Suprapubic skin (tissue), 4 donors: ENCODE measurements around the gene CSF1R. TPM values are rescaled to one million over a fixed set of nuclear protein-coding genes. Genes with fewer than 3 reads are reported as not detected.
A peak's percentile ranks its signal among the peaks of the same experiment; 100 is the strongest.
"Not testable (repeated sequence)": the region's sequence is repeated elsewhere in the genome, so short reads cannot be mapped to it uniquely, and the experiment has no call there.

Source experiments
- DNase-seq, 2 donors: peaks; one replicate each; pipeline ENCODE4 v3.0.0-alpha.2; 2019; ENCODE audit warnings: low spot score in 2 of 2
- H3K27ac ChIP-seq: fragments of 200-600 bp; sonication (generic); one replicate; pipeline ENCODE4 v1.5.1; 2019
- H3K27me3 ChIP-seq: fragments of 200-600 bp; sonication (generic); one replicate; pipeline ENCODE4 v1.5.1; 2019
- H3K36me3 ChIP-seq: fragments of 200-600 bp; sonication (generic); one replicate; pipeline ENCODE4 v1.5.1; 2019
- H3K4me1 ChIP-seq: fragments of 200-600 bp; sonication (generic); one replicate; pipeline ENCODE4 v1.5.1; 2019
- H3K4me3 ChIP-seq: fragments of 200-600 bp; sonication (generic); one replicate; pipeline ENCODE4 v1.5.1; 2019; ENCODE audit warnings: mild to moderate bottlenecking
- H3K9me3 ChIP-seq: fragments of 200-600 bp; sonication (generic); one replicate; pipeline ENCODE4 v1.5.1; 2019
- EP300 ChIP-seq: sonication (generic); formaldehyde crosslinking; IDR thresholded peaks from one replicate; pipeline ENCODE4 v1.6.1; 2017; ENCODE audit warnings: antibody characterized with exemption
- POLR2A ChIP-seq, 2 donors: fragments of 450-650 bp; IDR thresholded peaks; one replicate each; pipeline ENCODE4 v1.6.1; 2017; ENCODE audit warnings: antibody characterized with exemption in 2 of 2, mild to moderate bottlenecking in 2 of 2, moderate library complexity in 2 of 2
- POLR2AphosphoS5 ChIP-seq, 3 donors: sonication (generic); formaldehyde crosslinking; IDR thresholded peaks; one replicate each; pipeline ENCODE4 v1.6.1; 2017; ENCODE audit warnings: antibody characterized with exemption in 3 of 3
- WGBS: methylation state at CpG from one replicate; pipeline ENCODE4 v1.1.5; 2018; 5-methylcytosine and 5-hydroxymethylcytosine counted together
- total RNA-seq, 4 donors: library from RNA; depleted of rRNA; stranded (reverse); fragments of >200 nt; gene quantifications; one replicate each; pipeline ENCODE4 v1.1.0, GENCODE V29; 2016
- TF ChIP-seq, protein P1 (sequence below), 2 donors: fragments of 200-600 bp in 1 of 2; fragments of 450-650 bp in 1 of 2; sonication (generic) in 1 of 2; IDR thresholded peaks; one replicate each; pipeline ENCODE4 v1.5.1; 2016 to 2019; ENCODE audit warnings: antibody characterized with exemption in 2 of 2, mild to moderate bottlenecking in 1 of 2, moderate library complexity in 1 of 2

Gene CSF1R
- total RNA-seq, 4 donors from 2014 or later, result 9.9 to 39.7 (median 19.7) TPM

DNA sequence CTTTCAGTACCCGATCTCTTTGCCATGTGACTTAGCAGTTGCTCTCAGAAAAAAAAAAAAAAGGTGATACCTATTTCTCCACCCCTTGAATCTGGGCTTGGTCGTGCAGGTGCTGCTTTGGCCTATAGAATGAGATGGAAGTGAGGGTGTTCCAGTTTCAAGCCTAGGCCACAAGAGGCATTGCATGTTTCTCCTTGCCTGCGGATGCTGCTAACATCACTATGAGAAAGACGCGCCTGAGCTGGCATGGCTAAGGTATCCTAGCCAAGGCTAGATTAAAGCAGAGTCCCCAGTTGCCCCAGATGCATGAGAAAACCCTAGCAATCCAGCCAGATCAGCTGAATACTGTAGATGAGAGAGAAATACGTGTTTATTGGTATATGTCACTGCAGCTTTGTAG lies 14.7 kb upstream of the CSF1R start:
- Histone ChIP-seq H3K4me1 (no peaks in the 10 kb centered on the region), H3K27ac (no peak overlapping the region), H3K4me3 (no peak overlapping the region), H3K27me3 (no peaks in the 10 kb centered on the region), H3K9me3 (no peaks in the 10 kb centered on the region), H3K36me3 (no peaks in the 10 kb centered on the region)
- DNase-seq, result peak in 1 of 2 donors; percentile 41
- TF ChIP-seq, protein P1, sequence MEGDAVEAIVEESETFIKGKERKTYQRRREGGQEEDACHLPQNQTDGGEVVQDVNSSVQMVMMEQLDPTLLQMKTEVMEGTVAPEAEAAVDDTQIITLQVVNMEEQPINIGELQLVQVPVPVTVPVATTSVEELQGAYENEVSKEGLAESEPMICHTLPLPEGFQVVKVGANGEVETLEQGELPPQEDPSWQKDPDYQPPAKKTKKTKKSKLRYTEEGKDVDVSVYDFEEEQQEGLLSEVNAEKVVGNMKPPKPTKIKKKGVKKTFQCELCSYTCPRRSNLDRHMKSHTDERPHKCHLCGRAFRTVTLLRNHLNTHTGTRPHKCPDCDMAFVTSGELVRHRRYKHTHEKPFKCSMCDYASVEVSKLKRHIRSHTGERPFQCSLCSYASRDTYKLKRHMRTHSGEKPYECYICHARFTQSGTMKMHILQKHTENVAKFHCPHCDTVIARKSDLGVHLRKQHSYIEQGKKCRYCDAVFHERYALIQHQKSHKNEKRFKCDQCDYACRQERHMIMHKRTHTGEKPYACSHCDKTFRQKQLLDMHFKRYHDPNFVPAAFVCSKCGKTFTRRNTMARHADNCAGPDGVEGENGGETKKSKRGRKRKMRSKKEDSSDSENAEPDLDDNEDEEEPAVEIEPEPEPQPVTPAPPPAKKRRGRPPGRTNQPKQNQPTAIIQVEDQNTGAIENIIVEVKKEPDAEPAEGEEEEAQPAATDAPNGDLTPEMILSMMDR (IDR thresholded peaks at IDR 0.05), result no peak
- TF ChIP-seq POLR2A (IDR thresholded peaks at IDR 0.05) (no peak), EP300 (no peak), POLR2AphosphoS5 (IDR thresholded peaks at IDR 0.05) (no peak)
- 84% methylated on average over 6 of the region's 6 CpGs for WGBS

DNA sequence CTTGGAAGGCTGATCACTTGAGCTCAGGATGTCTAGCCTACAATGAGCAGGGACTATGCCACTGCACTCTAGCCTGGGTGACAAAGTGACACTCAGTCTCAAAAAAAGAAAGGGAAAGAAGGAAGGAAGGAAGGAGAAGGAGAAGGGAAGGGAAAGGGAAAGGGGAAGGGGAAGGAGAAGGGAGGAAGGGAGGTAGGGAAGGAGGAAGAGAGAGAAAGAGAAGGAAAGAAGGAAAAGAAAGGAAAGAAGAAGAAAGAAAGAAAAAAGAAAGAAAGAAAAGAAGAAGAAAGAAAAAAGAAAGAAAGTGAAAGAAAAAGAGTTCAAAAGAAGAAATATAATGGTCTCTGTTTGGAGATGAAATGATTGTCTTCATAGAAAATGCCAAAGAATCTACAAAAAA lies 10.8 kb upstream of the CSF1R start:
- H3K4me3 ChIP-seq, result no peak overlapping the region
- no peaks in the 10 kb centered on the region for H3K4me1 ChIP-seq
- TF ChIP-seq POLR2A (IDR thresholded peaks at IDR 0.05) (no peak), POLR2AphosphoS5 (IDR thresholded peaks at IDR 0.05) (no peak), EP300 (no peak)
- TF ChIP-seq, protein P1 (IDR thresholded peaks at IDR 0.05), result no peak

DNA sequence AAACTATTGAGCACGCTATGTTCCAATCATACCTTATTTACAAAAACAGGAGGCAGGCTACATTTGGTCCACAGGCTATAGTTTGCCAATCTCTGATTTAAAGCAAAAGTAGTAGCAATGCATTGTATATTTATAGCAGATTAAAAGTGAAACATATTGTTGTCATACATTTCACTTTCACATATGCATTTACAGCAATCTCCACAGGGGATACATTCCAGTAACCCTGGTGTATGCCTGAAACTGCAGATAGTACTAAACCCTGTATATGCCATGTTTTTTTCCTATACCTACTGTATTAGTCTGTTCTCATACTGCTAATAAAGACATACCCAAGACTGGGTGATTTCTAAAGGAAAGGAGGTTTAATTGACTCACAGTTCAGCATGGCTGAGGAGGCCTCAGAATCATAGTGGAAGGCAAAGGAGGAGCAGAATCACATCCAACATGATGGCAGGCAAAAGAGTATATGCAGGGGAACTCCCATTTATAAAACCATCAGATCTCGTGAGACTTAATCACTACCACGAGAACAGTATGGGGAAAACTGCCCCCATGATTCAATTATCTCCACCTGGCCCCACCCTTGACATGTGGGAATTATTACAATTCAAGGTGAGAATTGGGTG lies 5.9 kb upstream of the CSF1R start:
- H3K4me3 ChIP-seq, result no peak overlapping the region
- DNase-seq, result no peak
- H3K27me3 ChIP-seq, result no peaks in the 10 kb centered on the region
- WGBS, result 84% methylated on average over 3 of the region's 3 CpGs
- H3K9me3 ChIP-seq, result no peaks in the 10 kb centered on the region
- H3K36me3 ChIP-seq, result no peaks in the 10 kb centered on the region
- TF ChIP-seq EP300 (no peak), POLR2A (IDR thresholded peaks at IDR 0.05) (no peak), POLR2AphosphoS5 (IDR thresholded peaks at IDR 0.05) (no peak)
- TF ChIP-seq, protein P1 (IDR thresholded peaks at IDR 0.05), result no peak
- no peaks in the 10 kb centered on the region for H3K4me1 ChIP-seq
- no peak overlapping the region for H3K27ac ChIP-seq

More for the DNA sequence above, 10.8 kb upstream of the CSF1R start:
- Histone ChIP-seq H3K27me3 (no peaks in the 10 kb centered on the region), H3K9me3 (no peaks in the 10 kb centered on the region), H3K36me3 (no peaks in the 10 kb centered on the region), H3K27ac (no peak overlapping the region)
- DNase-seq, result no peak

DNA sequence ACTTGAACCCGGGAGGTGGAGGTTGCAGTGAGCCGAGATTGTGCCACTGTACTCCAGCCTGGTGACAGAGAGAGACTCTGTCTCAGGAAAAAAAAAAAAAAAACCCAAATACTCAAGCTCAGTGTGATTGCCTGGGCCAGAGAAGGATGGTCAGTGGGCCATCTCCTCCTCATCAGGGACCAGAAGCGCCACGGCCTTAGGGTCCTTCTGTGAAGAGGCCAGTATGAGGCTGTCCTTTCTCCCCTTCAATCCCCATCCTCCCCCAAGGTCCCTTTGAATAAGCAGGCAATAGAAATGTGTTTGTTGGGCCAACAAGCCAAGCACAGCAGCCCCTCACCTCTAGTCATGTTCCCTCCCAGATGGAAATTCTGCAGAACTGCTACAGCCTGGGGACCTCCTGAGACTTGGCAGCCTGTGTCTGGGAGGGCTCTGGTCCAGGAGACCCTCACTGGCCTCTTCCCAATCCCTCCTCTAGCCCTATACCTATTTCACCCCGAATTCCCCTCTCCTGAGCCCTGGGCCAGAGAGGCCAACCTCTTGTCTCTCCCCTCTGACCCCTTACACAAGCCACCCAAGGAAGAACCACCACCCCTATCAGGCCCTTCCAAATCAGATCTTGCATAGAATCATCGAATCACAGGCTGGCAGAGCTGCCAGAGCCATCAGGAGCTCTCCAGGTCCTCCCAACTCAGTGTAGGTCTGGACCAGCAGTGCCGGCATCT lies 1.0 kb downstream of the CSF1R start:
- no peak overlapping the region for H3K27ac ChIP-seq
- H3K4me1 ChIP-seq, result no peaks in the 10 kb centered on the region
- peak in 1 of 2 donors; percentile 44 for DNase-seq
- H3K36me3 ChIP-seq, result no peaks in the 10 kb centered on the region
- H3K4me3 ChIP-seq, result peak overlapping the region; percentile 34
- TF ChIP-seq EP300 (no peak), POLR2A (IDR thresholded peaks at IDR 0.05) (no peak), POLR2AphosphoS5 (IDR thresholded peaks at IDR 0.05) (no peak)
- TF ChIP-seq, protein P1 (IDR thresholded peaks at IDR 0.05), result no peak
- WGBS, result 76% methylated on average over 5 of the region's 7 CpGs
- no peaks in the 10 kb centered on the region for H3K9me3 ChIP-seq
- H3K27me3 ChIP-seq, result peaks cover 3% of the 10 kb centered on the region

DNA sequence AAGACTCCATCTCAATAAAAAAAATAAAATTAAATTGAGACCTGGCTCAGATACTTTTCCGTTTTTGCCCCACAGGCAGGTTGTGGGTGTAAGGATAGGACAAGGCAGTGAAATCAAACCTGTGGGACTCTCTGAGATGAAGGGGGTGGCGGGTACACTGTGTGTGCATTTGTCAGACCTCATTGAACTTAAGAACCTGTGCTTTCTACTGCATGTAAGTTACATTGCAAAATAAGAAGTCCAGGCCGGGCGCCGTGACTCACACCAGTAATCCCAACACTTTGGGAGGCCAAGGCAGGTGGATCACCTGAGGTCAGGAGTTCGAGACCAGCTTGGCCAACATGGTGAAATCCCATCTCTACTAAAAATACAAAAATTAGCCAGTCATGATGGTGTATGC lies 1.6 kb downstream of the CSF1R start:
- 83% methylated on average over 6 of the region's 6 CpGs for WGBS
- not testable (repeated sequence) for H3K27ac ChIP-seq, H3K36me3 ChIP-seq, H3K27me3 ChIP-seq, H3K9me3 ChIP-seq, H3K4me1 ChIP-seq
- DNase-seq, result peak in 1 of 2 donors; percentile 50
- peak overlapping the region; percentile 34 for H3K4me3 ChIP-seq
